GM23338 (cell line): ENCODE results near the gene CNN3. TPM values are rescaled to one million over a fixed set of nuclear protein-coding genes. Genes with fewer than 3 reads are reported as not detected.

Source experiments
- ATAC-seq: fragments of 200-7000 bp; cut with Tn5 transposase; 3 replicates; pipeline ENCODE4 v1.9.1; 2020
- DNase-seq: peaks from one replicate; pipeline ENCODE4 v3.0.0-alpha.2; 2015; ENCODE audit warnings: low spot score
- H2AFZ ChIP-seq: fragments of 200-600 bp; sonication (generic); 2 replicates; pipeline ENCODE4 v1.8.0; 2016; ENCODE audit warnings: antibody characterized with exemption, mild to moderate bottlenecking, moderate library complexity
- H3F3A ChIP-seq: fragments of 200-600 bp; sonication (generic); replicated peaks from 2 replicates; pipeline ENCODE4 v1.8.0; 2017; ENCODE audit warnings: antibody characterized with exemption, mixed run types, low read depth
- H3K27ac ChIP-seq: fragments of 200-600 bp; sonication (generic); 2 replicates; pipeline ENCODE4 v1.6.1; 2016; ENCODE audit warnings: low read depth
- H3K27me3 ChIP-seq: fragments of 200-600 bp; sonication (generic); 2 replicates; pipeline ENCODE4 v1.8.0; 2016; ENCODE audit warnings: mild to moderate bottlenecking, mixed run types, moderate library complexity; ENCODE audit not compliant: insufficient read depth
- H3K36me3 ChIP-seq: fragments of 200-600 bp; sonication (generic); 2 replicates; pipeline ENCODE4 v1.8.0; 2016; ENCODE audit warnings: mild to moderate bottlenecking; ENCODE audit not compliant: insufficient read depth
- H3K4me1 ChIP-seq: fragments of 200-600 bp; sonication (generic); 2 replicates; pipeline ENCODE4 v1.8.0; 2016; ENCODE audit warnings: mild to moderate bottlenecking, moderate library complexity; ENCODE audit not compliant: insufficient read depth
- H3K4me2 ChIP-seq: fragments of 200-600 bp; sonication (generic); 2 replicates; pipeline ENCODE4 v1.7.1; 2017; ENCODE audit warnings: mixed run types
- H3K4me3 ChIP-seq: fragments of 200-600 bp; sonication (generic); 2 replicates; pipeline ENCODE4 v1.6.1; 2016; ENCODE audit warnings: mixed run types
- H3K79me2 ChIP-seq: fragments of 200-600 bp; sonication (generic); replicated peaks from 2 replicates; pipeline ENCODE4 v1.8.0; 2017; ENCODE audit warnings: mild to moderate bottlenecking; ENCODE audit not compliant: insufficient read depth
- H3K9me2 ChIP-seq: fragments of 200-600 bp; sonication (generic); 2 replicates; pipeline ENCODE4 v1.8.0; 2017; ENCODE audit not compliant: insufficient read depth
- H4K20me1 ChIP-seq: fragments of 200-600 bp; sonication (generic); replicated peaks from 2 replicates; pipeline ENCODE4 v1.8.0; 2017; ENCODE audit warnings: mild to moderate bottlenecking; ENCODE audit not compliant: insufficient read depth
- H3K27ac Mint-ChIP-seq: 2 replicates; pipeline ENCODE4 v1.8.0; 2020; ENCODE audit warnings: inconsistent platforms, mild to moderate bottlenecking, moderate library complexity, mixed read lengths
- H3K27me3 Mint-ChIP-seq: 3 replicates; pipeline ENCODE4 v1.8.0; 2022; ENCODE audit warnings: low read depth, mild to moderate bottlenecking, moderate library complexity, mixed read lengths, inconsistent platforms; ENCODE audit not compliant: insufficient read depth, poor library complexity
- H3K36me3 Mint-ChIP-seq: 3 replicates; pipeline ENCODE4 v1.8.0; 2021; ENCODE audit warnings: low read depth, mild to moderate bottlenecking, inconsistent platforms, moderate library complexity, mixed read lengths
- H3K4me1 Mint-ChIP-seq: 3 replicates; pipeline ENCODE4 v1.8.0; 2020; ENCODE audit warnings: mild to moderate bottlenecking, inconsistent platforms, mixed read lengths
- H3K4me3 Mint-ChIP-seq: 3 replicates; pipeline ENCODE4 v1.8.0; 2021; ENCODE audit warnings: moderate library complexity, mild to moderate bottlenecking, inconsistent platforms, mixed read lengths
- H3K9me3 Mint-ChIP-seq: 3 replicates; pipeline ENCODE4 v1.8.0; 2020; ENCODE audit warnings: moderate library complexity, mild to moderate bottlenecking, inconsistent platforms, mixed read lengths
- CREB1 ChIP-seq: fragments of 250-450 bp; sonication (Bioruptor Pico); IDR thresholded peaks from 2 replicates; pipeline ENCODE4 v1.5.0; 2020; ENCODE audit warnings: low read depth, mild to moderate bottlenecking, moderate library complexity
- EZH2 ChIP-seq: fragments of 200-600 bp; sonication (generic); IDR thresholded peaks from one replicate; pipeline ENCODE4 v1.8.0; 2017; ENCODE audit warnings: antibody characterized with exemption, mild to moderate bottlenecking, low read depth; ENCODE audit not compliant: unreplicated experiment
- EZH2phosphoT487 ChIP-seq: fragments of 200-600 bp; sonication (generic); IDR thresholded peaks from one replicate; pipeline ENCODE4 v1.8.1; 2018; ENCODE audit warnings: antibody characterized with exemption; ENCODE audit not compliant: unreplicated experiment
- JUNB ChIP-seq: IDR thresholded peaks from one replicate; pipeline ENCODE4 v1.6.1; 2016; ENCODE audit warnings: antibody characterized with exemption; ENCODE audit not compliant: unreplicated experiment
- NANOG ChIP-seq: IDR thresholded peaks from 2 replicates; pipeline ENCODE4 v1.6.1; 2016; ENCODE audit warnings: antibody characterized with exemption, borderline replicate concordance
- POLR2AphosphoS5 ChIP-seq: IDR thresholded peaks from 2 replicates; pipeline ENCODE4 v1.6.1; 2016; ENCODE audit warnings: antibody characterized with exemption, low read depth
- STAT1 ChIP-seq: IDR thresholded peaks from one replicate; pipeline ENCODE4 v1.6.1; 2016; ENCODE audit warnings: antibody characterized with exemption; ENCODE audit not compliant: unreplicated experiment
- ZNF114 ChIP-seq: fragments of 250-450 bp; sonication (Bioruptor Pico); IDR thresholded peaks from 2 replicates; pipeline ENCODE4 v1.5.0; 2020; ENCODE audit warnings: mild to moderate bottlenecking, moderate library complexity
- ZNF331 ChIP-seq: fragments of 250-450 bp; sonication (Bioruptor Pico); IDR thresholded peaks from 2 replicates; pipeline ENCODE4 v1.5.0; 2020; ENCODE audit warnings: low read depth, mild to moderate bottlenecking, moderate library complexity
- polyA plus RNA-seq: library from polyadenylated mRNA; unstranded; fragments of >200 nt; fragmentation: Nextera tagmentation; extraction: Ambion mirVana; gene quantifications from 2 replicates; pipeline ENCODE4 v1.2.1, GENCODE V29; 2016
- total RNA-seq: library from RNA; depleted of rRNA; stranded (reverse); fragments of >200 nt; shearing (Covaris generic); gene quantifications from 2 replicates; pipeline ENCODE4 v1.2.3, GENCODE V29; 2014
- TF ChIP-seq, protein P1 (sequence below): IDR thresholded peaks from one replicate; pipeline ENCODE4 v1.6.1; 2018; ENCODE audit warnings: antibody characterized with exemption; ENCODE audit not compliant: unreplicated experiment
- TF ChIP-seq, protein P2 (sequence below): fragments of 250-450 bp; sonication (Bioruptor Pico); IDR thresholded peaks from 2 replicates; pipeline ENCODE4 v1.5.0; 2020; ENCODE audit warnings: mild to moderate bottlenecking, moderate library complexity
- TF ChIP-seq, protein P3 (sequence below), 2 experiments: fragments of 200-600 bp in 1 of 2; sonication (generic) in 1 of 2; conservative IDR thresholded peaks; 2 replicates each; pipeline versions ENCODE4 v1.5.1 to v1.6.1; 2016 to 2017; ENCODE audit warnings: antibody characterized with exemption in 2 of 2, low read depth in 2 of 2, mild to moderate bottlenecking in 2 of 2, moderate library complexity in 1 of 2
- TF ChIP-seq, protein P4 (sequence below): IDR thresholded peaks from 2 replicates; pipeline ENCODE4 v1.6.1; 2016; ENCODE audit warnings: antibody characterized with exemption

CNN3 gene
- total and polyA plus RNA-seq, 2 experiments from 2014 or later: 220 to 312 TPM

DNA sequence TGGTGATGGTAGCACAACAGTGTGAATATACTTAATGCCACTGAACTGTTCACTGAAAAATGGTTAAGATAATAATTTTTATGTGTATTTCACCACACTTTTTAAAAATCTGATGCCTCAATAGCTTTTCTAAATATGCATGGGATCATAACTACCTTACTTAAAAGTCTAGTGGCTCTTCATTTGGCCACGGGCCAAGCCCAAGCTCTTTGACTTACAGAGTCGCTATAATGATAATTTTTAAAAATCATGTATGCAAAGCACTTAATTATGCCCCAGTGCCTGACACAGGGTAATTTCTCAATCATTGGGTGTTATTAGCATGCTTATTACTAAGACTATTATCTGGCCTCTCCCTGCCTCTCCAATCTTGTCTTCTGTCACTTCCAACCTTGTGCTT is 7.6 kb upstream of the CNN3 start (continued):
- TF ChIP-seq ZNF331 (CRISPR knock-in tag): no peak
- no peak for TF ChIP-seq EZH2phosphoT487
- no peak for TF ChIP-seq CREB1
- TF ChIP-seq JUNB: no peak
- no peak for TF ChIP-seq NANOG

DNA sequence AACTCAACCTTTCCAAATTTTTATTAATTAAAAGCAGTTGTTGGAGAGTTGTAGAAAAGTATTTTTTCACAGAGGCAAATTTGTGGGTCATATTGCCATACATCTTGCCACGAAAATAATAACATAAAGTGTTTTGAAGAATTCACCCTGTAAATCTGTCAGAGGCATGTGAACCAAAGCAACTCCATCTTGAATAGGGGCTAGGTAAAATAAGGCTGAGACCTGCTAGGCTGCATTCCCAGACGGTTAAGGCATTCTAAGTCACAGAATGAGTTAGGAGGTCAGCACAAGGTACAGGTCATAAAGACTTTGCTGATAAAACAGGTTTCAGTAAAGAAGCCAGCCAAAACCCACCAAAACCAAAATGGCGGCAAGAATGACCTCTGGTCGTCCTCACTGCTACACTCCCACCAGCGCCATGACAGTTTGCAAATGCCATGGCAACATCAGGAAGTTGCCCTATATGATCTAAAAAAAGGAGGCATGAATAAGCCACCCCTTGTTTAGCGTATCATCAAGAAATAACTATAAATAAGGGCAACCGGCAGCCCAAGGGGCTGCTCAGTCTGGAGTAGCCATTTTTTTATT is 4.4 kb upstream of the CNN3 start:
- Mint-ChIP-seq H3K4me3 (no peak overlapping the region), H3K36me3 (peaks cover 11% of the 10 kb centered on the region), H3K27me3 (peaks cover 13% of the 10 kb centered on the region), H3K9me3 (no peaks in the 10 kb centered on the region; the same call in 2 of the 3 replicates), H3K4me1 (peaks cover 43% of the 10 kb centered on the region), H3K27ac (no peak overlapping the region)
- Histone ChIP-seq H3K27me3 (no peaks in the 10 kb centered on the region), H3K4me3 (no peak overlapping the region), H3K9me2 (peaks cover 6% of the 10 kb centered on the region; the same call in 1 of the 2 replicates), H4K20me1 (no peaks in the 10 kb centered on the region), H3K4me2 (no peak overlapping the region), H3F3A (peaks cover 12% of the 10 kb centered on the region), H3K36me3 (no peaks in the 10 kb centered on the region), H3K79me2 (peaks cover 31% of the 10 kb centered on the region), H2AFZ (no peak overlapping the region), H3K4me1 (peaks cover 40% of the 10 kb centered on the region), H3K27ac (0 out of 2 replicates have a peak overlapping the region, but pooled peaks have one; percentile 45)
- no peak for ATAC-seq
- no peak for DNase-seq
- TF ChIP-seq EZH2phosphoT487: no peak
- TF ChIP-seq ZNF114 (CRISPR knock-in tag): no peak
- TF ChIP-seq, protein P1, sequence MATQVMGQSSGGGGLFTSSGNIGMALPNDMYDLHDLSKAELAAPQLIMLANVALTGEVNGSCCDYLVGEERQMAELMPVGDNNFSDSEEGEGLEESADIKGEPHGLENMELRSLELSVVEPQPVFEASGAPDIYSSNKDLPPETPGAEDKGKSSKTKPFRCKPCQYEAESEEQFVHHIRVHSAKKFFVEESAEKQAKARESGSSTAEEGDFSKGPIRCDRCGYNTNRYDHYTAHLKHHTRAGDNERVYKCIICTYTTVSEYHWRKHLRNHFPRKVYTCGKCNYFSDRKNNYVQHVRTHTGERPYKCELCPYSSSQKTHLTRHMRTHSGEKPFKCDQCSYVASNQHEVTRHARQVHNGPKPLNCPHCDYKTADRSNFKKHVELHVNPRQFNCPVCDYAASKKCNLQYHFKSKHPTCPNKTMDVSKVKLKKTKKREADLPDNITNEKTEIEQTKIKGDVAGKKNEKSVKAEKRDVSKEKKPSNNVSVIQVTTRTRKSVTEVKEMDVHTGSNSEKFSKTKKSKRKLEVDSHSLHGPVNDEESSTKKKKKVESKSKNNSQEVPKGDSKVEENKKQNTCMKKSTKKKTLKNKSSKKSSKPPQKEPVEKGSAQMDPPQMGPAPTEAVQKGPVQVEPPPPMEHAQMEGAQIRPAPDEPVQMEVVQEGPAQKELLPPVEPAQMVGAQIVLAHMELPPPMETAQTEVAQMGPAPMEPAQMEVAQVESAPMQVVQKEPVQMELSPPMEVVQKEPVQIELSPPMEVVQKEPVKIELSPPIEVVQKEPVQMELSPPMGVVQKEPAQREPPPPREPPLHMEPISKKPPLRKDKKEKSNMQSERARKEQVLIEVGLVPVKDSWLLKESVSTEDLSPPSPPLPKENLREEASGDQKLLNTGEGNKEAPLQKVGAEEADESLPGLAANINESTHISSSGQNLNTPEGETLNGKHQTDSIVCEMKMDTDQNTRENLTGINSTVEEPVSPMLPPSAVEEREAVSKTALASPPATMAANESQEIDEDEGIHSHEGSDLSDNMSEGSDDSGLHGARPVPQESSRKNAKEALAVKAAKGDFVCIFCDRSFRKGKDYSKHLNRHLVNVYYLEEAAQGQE: no peak
- TF ChIP-seq STAT1: no peak
- TF ChIP-seq, protein P2, sequence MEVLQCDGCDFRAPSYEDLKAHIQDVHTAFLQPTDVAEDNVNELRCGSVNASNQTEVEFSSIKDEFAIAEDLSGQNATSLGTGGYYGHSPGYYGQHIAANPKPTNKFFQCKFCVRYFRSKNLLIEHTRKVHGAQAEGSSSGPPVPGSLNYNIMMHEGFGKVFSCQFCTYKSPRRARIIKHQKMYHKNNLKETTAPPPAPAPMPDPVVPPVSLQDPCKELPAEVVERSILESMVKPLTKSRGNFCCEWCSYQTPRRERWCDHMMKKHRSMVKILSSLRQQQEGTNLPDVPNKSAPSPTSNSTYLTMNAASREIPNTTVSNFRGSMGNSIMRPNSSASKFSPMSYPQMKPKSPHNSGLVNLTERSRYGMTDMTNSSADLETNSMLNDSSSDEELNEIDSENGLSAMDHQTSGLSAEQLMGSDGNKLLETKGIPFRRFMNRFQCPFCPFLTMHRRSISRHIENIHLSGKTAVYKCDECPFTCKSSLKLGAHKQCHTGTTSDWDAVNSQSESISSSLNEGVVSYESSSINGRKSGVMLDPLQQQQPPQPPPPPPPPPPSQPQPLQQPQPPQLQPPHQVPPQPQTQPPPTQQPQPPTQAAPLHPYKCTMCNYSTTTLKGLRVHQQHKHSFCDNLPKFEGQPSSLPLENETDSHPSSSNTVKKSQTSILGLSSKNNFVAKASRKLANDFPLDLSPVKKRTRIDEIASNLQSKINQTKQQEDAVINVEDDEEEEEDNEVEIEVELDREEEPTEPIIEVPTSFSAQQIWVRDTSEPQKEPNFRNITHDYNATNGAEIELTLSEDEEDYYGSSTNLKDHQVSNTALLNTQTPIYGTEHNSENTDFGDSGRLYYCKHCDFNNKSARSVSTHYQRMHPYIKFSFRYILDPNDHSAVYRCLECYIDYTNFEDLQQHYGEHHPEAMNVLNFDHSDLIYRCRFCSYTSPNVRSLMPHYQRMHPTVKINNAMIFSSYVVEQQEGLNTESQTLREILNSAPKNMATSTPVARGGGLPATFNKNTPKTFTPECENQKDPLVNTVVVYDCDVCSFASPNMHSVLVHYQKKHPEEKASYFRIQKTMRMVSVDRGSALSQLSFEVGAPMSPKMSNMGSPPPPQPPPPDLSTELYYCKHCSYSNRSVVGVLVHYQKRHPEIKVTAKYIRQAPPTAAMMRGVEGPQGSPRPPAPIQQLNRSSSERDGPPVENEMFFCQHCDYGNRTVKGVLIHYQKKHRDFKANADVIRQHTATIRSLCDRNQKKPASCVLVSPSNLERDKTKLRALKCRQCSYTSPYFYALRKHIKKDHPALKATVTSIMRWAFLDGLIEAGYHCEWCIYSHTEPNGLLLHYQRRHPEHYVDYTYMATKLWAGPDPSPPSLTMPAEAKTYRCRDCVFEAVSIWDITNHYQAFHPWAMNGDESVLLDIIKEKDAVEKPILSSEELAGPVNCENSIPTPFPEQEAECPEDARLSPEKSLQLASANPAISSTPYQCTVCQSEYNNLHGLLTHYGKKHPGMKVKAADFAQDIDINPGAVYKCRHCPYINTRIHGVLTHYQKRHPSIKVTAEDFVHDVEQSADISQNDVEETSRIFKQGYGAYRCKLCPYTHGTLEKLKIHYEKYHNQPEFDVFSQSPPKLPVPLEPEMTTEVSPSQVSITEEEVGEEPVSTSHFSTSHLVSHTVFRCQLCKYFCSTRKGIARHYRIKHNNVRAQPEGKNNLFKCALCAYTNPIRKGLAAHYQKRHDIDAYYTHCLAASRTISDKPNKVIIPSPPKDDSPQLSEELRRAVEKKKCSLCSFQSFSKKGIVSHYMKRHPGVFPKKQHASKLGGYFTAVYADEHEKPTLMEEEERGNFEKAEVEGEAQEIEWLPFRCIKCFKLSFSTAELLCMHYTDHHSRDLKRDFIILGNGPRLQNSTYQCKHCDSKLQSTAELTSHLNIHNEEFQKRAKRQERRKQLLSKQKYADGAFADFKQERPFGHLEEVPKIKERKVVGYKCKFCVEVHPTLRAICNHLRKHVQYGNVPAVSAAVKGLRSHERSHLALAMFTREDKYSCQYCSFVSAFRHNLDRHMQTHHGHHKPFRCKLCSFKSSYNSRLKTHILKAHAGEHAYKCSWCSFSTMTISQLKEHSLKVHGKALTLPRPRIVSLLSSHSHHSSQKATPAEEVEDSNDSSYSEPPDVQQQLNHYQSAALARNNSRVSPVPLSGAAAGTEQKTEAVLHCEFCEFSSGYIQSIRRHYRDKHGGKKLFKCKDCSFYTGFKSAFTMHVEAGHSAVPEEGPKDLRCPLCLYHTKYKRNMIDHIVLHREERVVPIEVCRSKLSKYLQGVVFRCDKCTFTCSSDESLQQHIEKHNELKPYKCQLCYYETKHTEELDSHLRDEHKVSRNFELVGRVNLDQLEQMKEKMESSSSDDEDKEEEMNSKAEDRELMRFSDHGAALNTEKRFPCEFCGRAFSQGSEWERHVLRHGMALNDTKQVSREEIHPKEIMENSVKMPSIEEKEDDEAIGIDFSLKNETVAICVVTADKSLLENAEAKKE (CRISPR knock-in tag): no peak
- TF ChIP-seq ZNF331 (CRISPR knock-in tag): no peak
- no peak for TF ChIP-seq POLR2AphosphoS5
- no peak for TF ChIP-seq EZH2
- no peak for TF ChIP-seq JUNB
- TF ChIP-seq, protein P3, sequence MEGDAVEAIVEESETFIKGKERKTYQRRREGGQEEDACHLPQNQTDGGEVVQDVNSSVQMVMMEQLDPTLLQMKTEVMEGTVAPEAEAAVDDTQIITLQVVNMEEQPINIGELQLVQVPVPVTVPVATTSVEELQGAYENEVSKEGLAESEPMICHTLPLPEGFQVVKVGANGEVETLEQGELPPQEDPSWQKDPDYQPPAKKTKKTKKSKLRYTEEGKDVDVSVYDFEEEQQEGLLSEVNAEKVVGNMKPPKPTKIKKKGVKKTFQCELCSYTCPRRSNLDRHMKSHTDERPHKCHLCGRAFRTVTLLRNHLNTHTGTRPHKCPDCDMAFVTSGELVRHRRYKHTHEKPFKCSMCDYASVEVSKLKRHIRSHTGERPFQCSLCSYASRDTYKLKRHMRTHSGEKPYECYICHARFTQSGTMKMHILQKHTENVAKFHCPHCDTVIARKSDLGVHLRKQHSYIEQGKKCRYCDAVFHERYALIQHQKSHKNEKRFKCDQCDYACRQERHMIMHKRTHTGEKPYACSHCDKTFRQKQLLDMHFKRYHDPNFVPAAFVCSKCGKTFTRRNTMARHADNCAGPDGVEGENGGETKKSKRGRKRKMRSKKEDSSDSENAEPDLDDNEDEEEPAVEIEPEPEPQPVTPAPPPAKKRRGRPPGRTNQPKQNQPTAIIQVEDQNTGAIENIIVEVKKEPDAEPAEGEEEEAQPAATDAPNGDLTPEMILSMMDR (conservative IDR thresholded peaks at IDR 0.05; ENCODE audit: low read depth in 2 of 2): no peak
- TF ChIP-seq, protein P4, sequence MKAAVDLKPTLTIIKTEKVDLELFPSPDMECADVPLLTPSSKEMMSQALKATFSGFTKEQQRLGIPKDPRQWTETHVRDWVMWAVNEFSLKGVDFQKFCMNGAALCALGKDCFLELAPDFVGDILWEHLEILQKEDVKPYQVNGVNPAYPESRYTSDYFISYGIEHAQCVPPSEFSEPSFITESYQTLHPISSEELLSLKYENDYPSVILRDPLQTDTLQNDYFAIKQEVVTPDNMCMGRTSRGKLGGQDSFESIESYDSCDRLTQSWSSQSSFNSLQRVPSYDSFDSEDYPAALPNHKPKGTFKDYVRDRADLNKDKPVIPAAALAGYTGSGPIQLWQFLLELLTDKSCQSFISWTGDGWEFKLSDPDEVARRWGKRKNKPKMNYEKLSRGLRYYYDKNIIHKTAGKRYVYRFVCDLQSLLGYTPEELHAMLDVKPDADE: no peak
